Renal cortex interstitium (tissue), 11 donors: ENCODE measurements around the gene IVD. TPM values are rescaled to one million over a fixed set of nuclear protein-coding genes. Genes with fewer than 3 reads are reported as not detected.

Experiments used
- DNase-seq, 11 donors: peaks; one replicate each; pipeline ENCODE4 v3.0.0-alpha.2; 2013; ENCODE audit warnings: low read depth in 9 of 11, low spot score in 4 of 11; ENCODE audit errors: extremely low read depth in 1 of 11
- polyA plus RNA-seq, 3 donors: library from polyadenylated mRNA; unstranded; fragments of 120-200 nt; gene quantifications; one replicate each; pipeline ENCODE4 v1.2.1, GENCODE V29; 2013; ENCODE audit not compliant: insufficient read length in 3 of 3

The IVD gene
- polyA plus RNA-seq, 3 donors: 74.5 to 94.5 (median 76.0) TPM

- DNase-seq: no peak
These were observed 22.6 kb downstream of the IVD start for GRCh38 chr15:40428185-40428584.

DNA sequence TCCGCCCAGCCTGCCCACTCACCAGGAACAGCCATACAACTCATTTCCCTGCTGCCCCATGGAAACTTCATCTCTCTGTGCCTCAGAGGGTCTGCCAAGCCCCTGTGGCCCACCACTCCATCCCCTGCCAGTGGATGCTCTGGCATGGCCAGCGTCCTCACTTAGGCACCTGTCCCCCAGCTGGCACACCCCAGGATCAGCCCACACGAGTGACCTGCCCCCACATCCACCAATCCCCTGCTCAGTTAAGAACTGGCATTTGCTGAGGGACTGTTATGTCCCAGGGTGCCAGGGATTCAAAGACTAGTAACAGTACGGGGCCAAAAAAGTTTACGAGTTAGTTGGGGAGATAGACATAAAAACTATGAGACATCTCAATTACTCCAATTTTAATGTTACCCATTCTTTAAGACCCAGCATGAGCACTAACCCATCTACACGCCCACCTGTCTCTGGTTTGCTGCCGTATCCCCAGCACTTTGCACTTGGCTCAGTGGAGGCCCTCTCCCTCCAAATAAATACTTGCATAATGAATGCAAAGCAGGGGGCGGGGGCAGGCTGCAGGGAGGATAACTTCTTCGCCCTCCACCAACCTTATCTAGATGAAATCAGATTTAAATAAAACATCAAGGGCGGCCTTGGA is 23.6 kb downstream of the IVD start:
- no peak for DNase-seq

GRCh38 chr15:40430271-40430805 is 24.7 kb downstream of the IVD start:
- no peak for DNase-seq

DNA sequence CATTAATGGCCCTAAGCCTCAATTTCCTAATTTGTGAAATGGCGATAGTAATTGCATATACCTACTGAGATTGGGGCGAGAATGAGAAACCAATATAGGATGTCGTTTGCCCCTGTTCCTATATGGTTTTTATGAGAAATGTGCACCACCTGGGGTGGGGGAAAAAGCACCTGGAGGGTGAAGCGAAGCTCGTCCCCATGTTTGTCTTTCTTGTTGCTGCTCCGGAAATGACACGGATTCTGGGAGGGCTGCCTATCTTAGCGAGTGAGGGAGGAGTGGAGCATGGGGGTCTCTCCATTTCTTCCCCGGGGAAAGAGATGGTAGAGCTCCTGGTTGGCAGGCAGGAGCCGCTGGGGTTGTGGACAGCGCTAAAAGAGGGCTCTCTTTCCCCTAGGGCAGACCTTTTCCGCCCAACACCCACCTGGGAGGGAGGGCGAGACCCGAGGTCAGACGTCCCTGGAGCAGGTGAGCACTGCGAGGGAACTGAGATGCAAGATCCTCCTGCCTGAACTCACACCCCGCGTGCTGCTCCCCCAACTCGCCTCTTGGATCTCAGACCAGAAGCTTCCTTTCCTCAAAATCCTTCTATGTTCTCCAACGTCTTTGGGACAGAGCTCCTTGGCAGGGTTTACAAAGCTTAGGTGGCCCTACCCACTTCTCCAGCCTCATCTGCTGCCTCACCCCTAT is 29.6 kb downstream of the IVD start:
- no peak for DNase-seq

GRCh38 chr15:40435710-40436089 is 30.1 kb downstream of the IVD start:
- DNase-seq: no peak

- no peak for DNase-seq
These were observed 30.7 kb downstream of the IVD start for GRCh38 chr15:40436116-40436891.

- DNase-seq: no peak
These were observed 31.5 kb downstream of the IVD start for GRCh38 chr15:40436892-40437751.

GRCh38 chr15:40437752-40438687 is 32.4 kb downstream of the IVD start:
- no peak for DNase-seq

DNA sequence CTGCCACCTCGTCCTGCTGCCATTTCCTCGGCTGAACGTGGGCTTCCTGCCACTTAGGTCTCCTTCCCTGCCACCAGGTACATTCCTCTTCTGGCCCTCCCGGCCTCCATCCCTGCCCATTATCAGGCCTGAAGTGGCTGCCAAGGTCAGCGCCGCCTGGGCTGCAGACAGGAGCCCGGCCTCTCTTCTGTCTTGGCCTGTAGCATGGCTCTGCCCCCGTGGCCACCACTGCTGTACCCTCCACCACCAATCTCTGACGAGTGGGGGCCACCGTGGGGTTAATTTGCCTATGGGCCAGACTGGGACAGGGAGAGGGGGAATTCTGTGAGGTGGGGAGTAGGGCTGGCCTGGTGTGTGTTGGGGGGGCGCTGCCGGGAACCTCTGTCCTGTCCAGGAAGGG is 33.1 kb downstream of the IVD start:
- DNase-seq: no peak

DNA sequence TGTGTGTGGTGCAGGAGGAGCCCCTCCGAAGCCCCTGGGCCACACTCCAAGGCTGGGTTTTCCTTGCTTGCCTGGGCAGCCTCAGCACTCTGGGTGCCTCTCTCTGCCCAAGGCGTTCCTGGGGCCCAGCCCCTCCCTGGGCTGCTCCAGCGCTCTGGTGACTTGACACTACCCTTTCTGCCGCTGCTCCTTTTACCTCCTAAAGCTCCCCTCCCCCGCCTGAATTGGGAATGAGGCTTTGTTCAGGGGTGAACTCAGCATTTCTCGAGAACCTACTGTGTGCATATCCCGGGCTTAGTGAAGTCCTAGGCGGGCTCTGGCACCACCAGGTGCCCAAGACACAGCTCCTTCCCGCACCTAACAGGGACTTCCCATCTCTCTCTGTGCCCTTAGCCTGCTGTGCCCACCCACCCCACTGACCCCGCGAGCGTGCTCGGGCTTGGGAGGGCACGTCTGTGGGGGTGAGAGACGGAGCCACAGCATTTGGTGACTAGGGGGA is 33.9 kb downstream of the IVD start:
- no peak for DNase-seq

GRCh38 chr15:40439960-40440742 is 34.6 kb downstream of the IVD start:
- no peak for DNase-seq

DNA sequence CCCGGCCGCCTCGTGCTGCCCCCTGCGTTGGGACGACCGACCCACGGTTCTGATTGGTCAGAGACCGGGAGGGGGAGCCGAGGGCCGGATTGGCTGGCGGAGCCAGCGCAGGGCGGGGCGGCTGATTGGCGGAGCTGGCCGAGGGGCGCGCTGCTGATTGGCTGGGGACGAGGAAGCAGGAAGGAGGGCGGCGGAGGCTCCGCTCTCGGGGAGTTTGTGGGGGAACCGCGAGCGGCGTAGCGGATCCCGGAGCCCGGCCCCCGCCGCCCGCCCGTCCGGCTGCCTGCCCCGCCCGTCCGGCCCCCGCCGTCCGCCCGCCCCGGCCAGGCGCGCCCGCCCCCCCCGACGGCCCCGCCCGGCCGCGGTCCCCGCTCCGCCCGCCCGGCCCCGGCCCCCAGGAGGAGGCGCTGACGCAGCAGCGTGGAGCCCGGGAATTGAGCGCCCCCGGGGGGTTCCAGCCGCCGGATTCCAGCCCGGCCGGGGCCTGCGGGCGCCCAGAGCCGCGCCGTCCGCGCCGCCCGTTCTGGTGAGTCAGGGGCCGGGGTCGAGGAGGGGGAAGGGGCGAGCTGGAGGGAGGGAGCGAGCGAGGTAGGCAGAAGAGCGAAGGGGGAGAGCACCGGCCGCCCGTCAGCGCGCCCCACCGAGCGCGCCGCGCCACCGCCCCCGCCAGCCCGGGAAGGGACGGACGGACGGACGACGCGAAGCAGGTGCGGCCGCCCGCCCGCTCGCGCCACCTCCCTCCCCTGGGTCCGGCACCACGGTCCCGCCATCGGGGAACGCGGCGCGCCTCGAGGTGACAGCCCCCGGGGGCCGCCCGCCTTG is 35.4 kb downstream of the IVD start, which contains the start of gene BAHD1:
Gene BAHD1, plus strand, starts transcription at position 211 of the 822 bp plus-strand sequence. CDS start 17,512 bp downstream, outside the sequence.
- peak; percentile 67 to 93 (median 89) for DNase-seq

- peak in 1 of 11 donors; percentile 31 for DNase-seq
These were observed 36.3 kb downstream of the IVD start for GRCh38 chr15:40441565-40442531.

- DNase-seq: no peak
These were observed 37.7 kb downstream of the IVD start for GRCh38 chr15:40443255-40443654.

GRCh38 chr15:40443846-40444245 is 38.3 kb downstream of the IVD start:
- DNase-seq: no peak
